Ovary (tissue), 9 donors: ENCODE data around the gene MED15. TPM values are rescaled to one million over a fixed set of nuclear protein-coding genes. Genes with fewer than 3 reads are reported as not detected.
"Not testable (repeated sequence)": the region's sequence is repeated elsewhere in the genome, so short reads cannot be mapped to it uniquely, and the experiment has no call there.

ENCODE experiments used
- DNase-seq, 5 donors: peaks; one replicate each; pipeline ENCODE4 v3.0.0-alpha.2; 2019 to 2020
- H3K27ac ChIP-seq, 2 donors: fragments of 200-600 bp; one replicate each; pipeline versions ENCODE4 v1.5.1 to v1.8.0; 2019 to 2022
- H3K27me3 ChIP-seq: fragments of 200-600 bp; one replicate; pipeline ENCODE4 v1.8.0; 2022
- H3K36me3 ChIP-seq: fragments of 200-600 bp; sonication (generic); one replicate; pipeline ENCODE4 v1.5.1; 2019
- H3K4me1 ChIP-seq: one replicate; pipeline ENCODE4 v1.8.1; 2013; ENCODE audit warnings: mild to moderate bottlenecking, moderate library complexity; ENCODE audit not compliant: insufficient read depth
- H3K4me3 ChIP-seq: fragments of 200-600 bp; sonication (generic); one replicate; pipeline ENCODE4 v1.5.1; 2017
- H3K9me3 ChIP-seq, 2 donors: fragments of 200-600 bp in 1 of 2; sonication (generic) in 1 of 2; one replicate each; pipeline versions ENCODE4 v1.5.1 to v1.8.1; 2013 to 2019; ENCODE audit warnings: mild to moderate bottlenecking in 1 of 2, moderate library complexity in 1 of 2
- EP300 ChIP-seq: sonication (generic); formaldehyde crosslinking; IDR thresholded peaks from one replicate; pipeline ENCODE4 v1.6.1; 2017; ENCODE audit warnings: antibody characterized with exemption
- POLR2A ChIP-seq: fragments of 450-650 bp; IDR thresholded peaks from one replicate; pipeline ENCODE4 v1.6.1; 2017; ENCODE audit warnings: antibody characterized with exemption, mild to moderate bottlenecking, moderate library complexity
- WGBS, 3 donors: extraction: QIAGEN DNeasy Blood & Tissue Kit in 1 of 3; methylation state at CpG; one replicate each; pipeline versions ENCODE4 v1.1.5 to v1.1.7; 2013 to 2017; 5-methylcytosine and 5-hydroxymethylcytosine counted together
- intact Hi-C, 4 donors: fragments of 100-400 bp; cut with DNase I; formaldehyde crosslinking; loops; one replicate each; pipeline versions ENCODE4 v1.11.0 to v1.15.1; 2022 to 2023
- polyA plus RNA-seq, 2 donors: library from polyadenylated mRNA; stranded (reverse); fragments of 200-250 nt in 1 of 2; fragments of 350-450 nt in 1 of 2; fragmentation: Illumina TruSeq in 1 of 2; extraction: RNeasy Lipid Tissue Mini Kit (QIAGEN cat#74804) in 1 of 2; gene quantifications; one replicate each; pipeline ENCODE4 v1.2.3, GENCODE V29; 2013 to 2014
- total RNA-seq, 7 donors: library from RNA; depleted of rRNA in 2 of 7; stranded (reverse); fragments of >200 nt in 2 of 7; fragmentation: NEBNext Ultra II Directional in 3 of 7; extraction: Animal tissue kit (Norgen Biotek cat#: 25700) in 3 of 7; gene quantifications; one replicate each; pipeline versions ENCODE4 v1.1.0 to v1.2.4, GENCODE V29; 2016 to 2023
- TF ChIP-seq, protein P1 (sequence below), 3 donors: fragments of 450-650 bp in 2 of 3; fragments of 200-600 bp in 1 of 3; IDR thresholded peaks; one replicate each; pipeline versions ENCODE4 v1.5.1 to v1.8.0; 2016 to 2022; ENCODE audit warnings: antibody characterized with exemption in 3 of 3, mild to moderate bottlenecking in 1 of 3
- donor health status: DM: no; HTN: no; CAD: no; lungs with moderate emphysema.
- donor health status: DM: no; HTN: no; CAD: no.
- donor health status: Bipolar disorder and iron deficiency.
- donor health status: DM: yes; HTN: yes; CAD: no.
- donor health status: DM: no; HTN: no; CAD: no.
- donor health status: DM: yes; HTN: yes; CAD: no.

The MED15 gene
- total and polyA plus RNA-seq, 9 donors: 21.9 to 79.3 (median 68.3) TPM

DNA sequence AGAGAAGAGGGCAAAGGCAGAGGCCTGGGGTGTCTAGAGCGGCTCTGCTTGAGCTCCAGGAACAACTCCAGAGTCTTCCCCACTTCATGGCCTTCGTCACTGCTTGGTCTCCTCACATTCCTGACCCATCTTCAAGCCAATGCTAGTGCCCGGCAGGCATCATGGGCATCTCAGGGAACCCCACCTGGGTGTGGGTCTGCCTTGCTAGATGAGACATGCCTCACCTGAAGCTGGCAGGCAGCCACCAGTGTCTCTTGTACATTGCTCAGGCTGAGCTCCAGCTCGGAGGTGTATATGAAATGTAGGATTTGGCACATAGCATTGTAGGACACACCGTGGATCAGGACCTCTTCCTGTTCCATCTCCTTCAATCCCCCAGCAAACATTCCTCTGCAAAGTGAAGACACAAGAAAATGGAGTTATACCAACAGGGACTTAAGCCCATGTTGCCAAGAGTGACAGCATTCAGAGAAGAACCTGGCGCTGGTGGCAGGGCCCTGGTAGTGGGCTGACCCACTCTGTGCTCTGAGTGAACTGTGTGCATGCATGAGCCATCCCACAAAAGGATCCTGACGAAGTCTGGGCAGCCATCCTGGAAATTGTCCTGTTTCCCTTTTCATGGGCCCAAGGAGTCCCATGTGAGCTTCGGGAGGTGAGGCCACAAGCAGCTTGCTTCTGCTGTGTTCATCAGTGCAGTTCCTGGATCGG lies 36.1 kb upstream of the MED15 start:
- intact Hi-C loops: no loop called here
- no peak for DNase-seq
- H3K27me3 ChIP-seq: no peaks in the 10 kb centered on the region
- H3K4me1 ChIP-seq: peaks cover 6% of the 10 kb centered on the region
- 90 to 94% (median 91%) methylated on average over 9 of the region's 9 CpGs for WGBS, 3 donors
- no peaks in the 10 kb centered on the region for H3K36me3 ChIP-seq
- no peak overlapping the region for H3K27ac ChIP-seq
- H3K9me3 ChIP-seq: no peaks in the 10 kb centered on the region
- TF ChIP-seq EP300 (no peak), POLR2A (no peak)
- TF ChIP-seq, protein P1, sequence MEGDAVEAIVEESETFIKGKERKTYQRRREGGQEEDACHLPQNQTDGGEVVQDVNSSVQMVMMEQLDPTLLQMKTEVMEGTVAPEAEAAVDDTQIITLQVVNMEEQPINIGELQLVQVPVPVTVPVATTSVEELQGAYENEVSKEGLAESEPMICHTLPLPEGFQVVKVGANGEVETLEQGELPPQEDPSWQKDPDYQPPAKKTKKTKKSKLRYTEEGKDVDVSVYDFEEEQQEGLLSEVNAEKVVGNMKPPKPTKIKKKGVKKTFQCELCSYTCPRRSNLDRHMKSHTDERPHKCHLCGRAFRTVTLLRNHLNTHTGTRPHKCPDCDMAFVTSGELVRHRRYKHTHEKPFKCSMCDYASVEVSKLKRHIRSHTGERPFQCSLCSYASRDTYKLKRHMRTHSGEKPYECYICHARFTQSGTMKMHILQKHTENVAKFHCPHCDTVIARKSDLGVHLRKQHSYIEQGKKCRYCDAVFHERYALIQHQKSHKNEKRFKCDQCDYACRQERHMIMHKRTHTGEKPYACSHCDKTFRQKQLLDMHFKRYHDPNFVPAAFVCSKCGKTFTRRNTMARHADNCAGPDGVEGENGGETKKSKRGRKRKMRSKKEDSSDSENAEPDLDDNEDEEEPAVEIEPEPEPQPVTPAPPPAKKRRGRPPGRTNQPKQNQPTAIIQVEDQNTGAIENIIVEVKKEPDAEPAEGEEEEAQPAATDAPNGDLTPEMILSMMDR (IDR thresholded peaks at IDR 0.05): no peak
- no peak overlapping the region for H3K4me3 ChIP-seq

DNA sequence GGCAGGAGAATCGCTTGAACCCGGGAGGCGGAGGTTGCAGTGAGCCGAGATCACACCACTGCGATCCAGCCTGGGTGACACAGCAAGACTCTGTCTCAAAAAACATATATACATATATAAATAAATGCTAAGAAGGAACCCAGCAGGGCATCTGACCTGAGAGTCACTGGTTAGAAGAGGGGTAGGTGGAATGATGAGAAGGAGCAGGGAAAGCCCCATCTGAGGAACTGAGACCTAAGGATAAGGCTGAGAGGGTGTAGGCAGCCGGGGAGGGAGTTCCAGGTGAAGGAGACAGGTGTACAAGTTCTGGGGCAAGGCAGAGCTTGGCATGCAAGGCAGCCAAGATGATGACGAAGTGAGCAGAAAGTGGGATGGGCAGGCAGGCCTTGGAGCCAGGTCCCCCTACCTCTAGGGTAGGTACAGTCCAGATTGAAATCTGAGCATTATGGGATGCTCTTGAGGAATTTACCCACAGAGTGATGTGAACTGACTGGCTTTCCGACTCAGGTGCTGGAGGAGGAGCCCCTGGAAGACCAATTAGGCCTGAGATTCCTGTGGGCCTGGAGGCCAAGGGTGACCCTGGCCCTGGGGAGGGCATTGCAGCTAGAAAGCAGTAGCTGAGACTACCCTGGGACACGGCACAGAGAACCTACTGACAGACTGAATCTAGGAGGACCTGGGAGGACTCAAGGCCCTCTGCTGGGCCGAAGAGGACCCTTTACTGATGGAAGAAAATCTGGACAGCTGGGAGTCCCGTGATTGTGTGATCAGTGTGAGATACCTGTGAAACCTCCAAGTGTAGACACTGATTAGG lies 34.6 kb upstream of the MED15 start:
- intact Hi-C loops: no loop called here
- no peaks in the 10 kb centered on the region for H3K9me3 ChIP-seq
- H3K27ac ChIP-seq: no peak overlapping the region
- H3K4me3 ChIP-seq: no peak overlapping the region
- no peaks in the 10 kb centered on the region for H3K4me1 ChIP-seq
- H3K27me3 ChIP-seq: no peaks in the 10 kb centered on the region
- 85 to 89% (median 88%) methylated on average over 11 of the region's 11 CpGs for WGBS, 3 donors
- H3K36me3 ChIP-seq: no peaks in the 10 kb centered on the region
- no peak for DNase-seq
- TF ChIP-seq EP300: no peak
- TF ChIP-seq, protein P1 (IDR thresholded peaks at IDR 0.05): no peak
- no peak for TF ChIP-seq POLR2A

DNA sequence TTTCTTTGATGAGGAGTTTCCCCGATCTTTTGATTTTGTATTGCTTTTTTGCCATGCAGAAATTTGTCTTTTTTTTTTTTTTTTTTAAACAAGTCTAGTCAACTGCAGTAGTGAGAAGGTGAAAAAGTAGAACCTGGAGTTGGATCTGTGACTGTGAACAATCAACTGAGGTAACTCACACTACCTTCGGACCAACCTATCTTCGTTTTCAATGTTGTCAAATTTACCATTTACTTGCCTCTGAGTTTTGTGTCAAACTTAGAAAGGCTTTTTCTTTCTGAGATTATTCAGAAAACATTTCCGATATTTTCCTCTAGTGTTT lies 32.3 kb upstream of the MED15 start:
- intact Hi-C loops: no loop called here
- H3K27me3 ChIP-seq: no peaks in the 10 kb centered on the region
- 93 to 95% (median 94%) methylated on average over 4 of the region's 4 CpGs for WGBS, 3 donors

DNA sequence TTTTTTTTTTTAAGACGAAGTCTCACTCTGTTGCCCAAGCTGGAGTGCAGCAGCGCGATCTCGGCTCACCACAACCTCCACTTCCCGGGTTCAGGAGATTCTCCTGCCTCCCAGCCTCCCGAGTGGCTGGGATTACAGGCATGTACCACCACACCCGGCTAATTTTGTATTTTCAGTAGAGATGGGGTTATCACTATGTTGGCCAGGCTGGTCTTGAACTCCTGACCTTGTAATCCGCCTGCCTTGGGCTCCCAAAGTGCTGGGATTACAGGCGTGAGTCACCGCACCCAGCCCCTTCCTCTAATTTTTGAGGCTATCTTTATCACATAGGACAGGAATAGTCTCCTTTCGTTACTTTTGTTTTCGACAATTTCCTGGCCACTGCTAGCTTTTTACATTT lies 31.8 kb upstream of the MED15 start:
- H3K4me1 ChIP-seq, H3K36me3 ChIP-seq, H3K4me3 ChIP-seq, H3K27me3 ChIP-seq, H3K27ac ChIP-seq, intact Hi-C loops, DNase-seq, H3K9me3 ChIP-seq: not testable (repeated sequence)
- WGBS, 3 donors: 83 to 90% (median 88%) methylated on average over 12 of the region's 12 CpGs

More for the DNA sequence above, 32.3 kb upstream of the MED15 start:
- H3K4me3 ChIP-seq: no peak overlapping the region
- H3K9me3 ChIP-seq: no peaks in the 10 kb centered on the region
- no peak overlapping the region for H3K27ac ChIP-seq
- H3K4me1 ChIP-seq: no peaks in the 10 kb centered on the region
- no peaks in the 10 kb centered on the region for H3K36me3 ChIP-seq
- DNase-seq: no peak
- no peak for TF ChIP-seq EP300
- TF ChIP-seq, protein P1 (IDR thresholded peaks at IDR 0.05): no peak
- TF ChIP-seq POLR2A: no peak

DNA sequence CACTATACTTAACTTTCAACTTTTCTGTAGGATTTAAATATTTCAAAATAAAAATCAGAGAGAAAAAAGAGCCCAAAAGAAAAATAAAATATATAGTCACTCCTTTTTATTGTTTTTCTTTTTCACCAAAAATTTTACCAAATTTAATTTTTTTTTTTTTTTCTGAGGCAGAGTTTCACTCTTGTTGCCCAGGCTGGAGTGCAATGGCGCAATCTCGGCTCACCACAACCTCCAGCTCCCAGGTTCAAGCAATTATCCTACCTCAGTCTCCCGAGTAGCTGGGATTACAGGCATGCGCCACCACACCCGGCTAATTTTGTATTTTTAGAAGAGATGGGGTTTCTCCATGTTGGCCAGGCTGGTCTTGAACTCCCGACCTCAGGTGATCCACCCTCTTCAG lies 29.4 kb upstream of the MED15 start:
- intact Hi-C loops: not testable (repeated sequence)

More for the DNA sequence above, 29.4 kb upstream of the MED15 start:
- not testable (repeated sequence) for H3K27ac ChIP-seq, H3K27me3 ChIP-seq, H3K4me3 ChIP-seq, H3K9me3 ChIP-seq, DNase-seq, H3K36me3 ChIP-seq, H3K4me1 ChIP-seq
- WGBS, 3 donors: 94 to 97% (median 95%) methylated on average over 6 of the region's 6 CpGs
